Coronary artery (tissue), 2 donors: ENCODE measurements around the gene RPL15.
"Not testable (repeated sequence)": the region's sequence is repeated elsewhere in the genome, so short reads cannot be mapped to it uniquely, and the experiment has no call there.

Experiments used
- DNase-seq: peaks from one replicate; pipeline ENCODE4 v3.0.0-alpha.2; 2017; ENCODE audit warnings: low spot score
- H3K27ac ChIP-seq, 2 donors: fragments of 200-600 bp; sonication (generic); one replicate each; pipeline ENCODE4 v1.5.1; 2016 to 2019
- H3K4me3 ChIP-seq: fragments of 200-600 bp; sonication (generic); 2 replicates; pipeline ENCODE4 v1.5.1; 2016; ENCODE audit warnings: mild to moderate bottlenecking, moderate library complexity
- CTCF ChIP-seq: fragments of 200-600 bp; sonication (generic); IDR thresholded peaks from one replicate; pipeline ENCODE4 v1.5.1; 2019; ENCODE audit warnings: antibody characterized with exemption

Gene RPL15

GRCh38 chr3:23894254-23895061 is 22.5 kb upstream of the RPL15 start:
- H3K4me3 ChIP-seq, result no peak overlapping the region
- no peak overlapping the region for H3K27ac ChIP-seq
- no peak for TF ChIP-seq CTCF
- DNase-seq, result no peak

- no peak overlapping the region for H3K4me3 ChIP-seq
- H3K27ac ChIP-seq, result no peak overlapping the region
- no peak for DNase-seq
- no peak for TF ChIP-seq CTCF
Measured at GRCh38 chr3:23895181-23895580, 21.8 kb upstream of the RPL15 start.

DNA sequence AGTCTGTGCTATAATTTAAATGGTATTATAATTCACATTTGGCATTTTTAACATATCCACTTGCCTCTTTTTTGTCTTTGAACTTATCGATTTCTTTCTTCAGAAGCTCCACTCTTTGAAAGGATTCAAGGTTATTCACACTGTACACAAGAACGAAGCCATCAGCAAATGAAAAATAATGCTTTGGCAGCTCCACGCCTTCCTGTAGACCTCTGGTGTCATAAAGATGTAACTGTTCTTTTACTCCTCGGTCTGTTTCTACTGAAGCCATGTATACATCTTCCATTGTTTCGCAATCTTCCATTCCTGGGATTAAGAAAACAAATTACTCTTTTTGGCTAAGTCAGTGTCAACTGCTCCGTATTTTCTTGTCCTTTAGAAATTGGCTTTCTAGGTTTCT is 16.2 kb upstream of the RPL15 start:
- Histone ChIP-seq H3K4me3 (no peak overlapping the region), H3K27ac (no peak overlapping the region)
- DNase-seq, result no peak
- no peak for TF ChIP-seq CTCF

DNA sequence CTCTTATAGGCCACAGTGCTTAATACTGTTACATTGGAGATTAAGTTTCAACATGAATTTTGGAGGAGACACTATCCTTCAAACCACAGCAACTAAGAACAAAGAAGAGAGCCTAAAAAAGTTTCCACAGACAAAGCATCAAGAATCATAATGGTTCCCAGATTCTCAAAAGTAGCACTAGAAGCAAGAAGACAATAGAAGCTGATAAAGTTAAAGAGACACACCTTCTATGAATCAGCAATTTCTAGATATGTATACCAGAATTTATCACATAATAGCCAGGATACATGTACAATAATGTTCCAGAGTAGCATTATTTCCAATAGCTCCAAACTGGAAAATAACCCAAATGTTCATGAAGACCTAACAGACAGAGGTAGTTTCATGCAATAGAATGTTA is 12.4 kb upstream of the RPL15 start:
- TF ChIP-seq CTCF, result no peak
- Histone ChIP-seq H3K4me3 (no peak overlapping the region), H3K27ac (no peak overlapping the region)
- DNase-seq, result no peak

- no peak overlapping the region for H3K4me3 ChIP-seq
- no peak for TF ChIP-seq CTCF
Measured at GRCh38 chr3:23909341-23909740, 7.6 kb upstream of the RPL15 start.

GRCh38 chr3:23911397-23911796 is 5.5 kb upstream of the RPL15 start:
- no peak overlapping the region for H3K4me3 ChIP-seq
- no peak for DNase-seq
- TF ChIP-seq CTCF, result no peak
- H3K27ac ChIP-seq, result no peak overlapping the region

More at GRCh38 chr3:23909341-23909740, 7.6 kb upstream of the RPL15 start:
- H3K27ac ChIP-seq, result no peak overlapping the region
- DNase-seq, result no peak

DNA sequence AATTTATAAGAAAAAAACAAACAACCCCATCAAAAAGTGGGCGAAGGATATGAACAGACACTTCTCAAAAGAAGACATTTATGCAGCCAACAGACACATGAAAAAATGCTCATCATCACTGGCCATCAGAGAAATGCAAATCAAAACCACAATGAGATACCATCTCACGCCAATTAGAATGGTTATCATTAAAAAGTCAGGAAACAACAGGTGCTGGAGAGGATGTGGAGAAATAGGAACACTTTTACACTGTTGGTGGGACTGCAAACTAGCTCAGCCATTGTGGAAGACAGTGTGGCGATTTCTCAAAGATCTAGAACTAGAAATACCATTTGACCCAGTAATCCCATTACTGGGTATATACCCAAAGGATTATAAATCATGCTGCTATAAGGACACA is 4.6 kb upstream of the RPL15 start:
- not testable (repeated sequence) for H3K27ac ChIP-seq, DNase-seq, H3K4me3 ChIP-seq
